D341Med (cell line): ENCODE data around the gene GRB10.
A peak's percentile ranks its signal among the peaks of the same experiment; 100 is the strongest.

Experiments
- DNase-seq: peaks from one replicate; pipeline ENCODE4 v3.0.0; 2012; ENCODE audit warnings: low spot score

GRB10 gene

DNA sequence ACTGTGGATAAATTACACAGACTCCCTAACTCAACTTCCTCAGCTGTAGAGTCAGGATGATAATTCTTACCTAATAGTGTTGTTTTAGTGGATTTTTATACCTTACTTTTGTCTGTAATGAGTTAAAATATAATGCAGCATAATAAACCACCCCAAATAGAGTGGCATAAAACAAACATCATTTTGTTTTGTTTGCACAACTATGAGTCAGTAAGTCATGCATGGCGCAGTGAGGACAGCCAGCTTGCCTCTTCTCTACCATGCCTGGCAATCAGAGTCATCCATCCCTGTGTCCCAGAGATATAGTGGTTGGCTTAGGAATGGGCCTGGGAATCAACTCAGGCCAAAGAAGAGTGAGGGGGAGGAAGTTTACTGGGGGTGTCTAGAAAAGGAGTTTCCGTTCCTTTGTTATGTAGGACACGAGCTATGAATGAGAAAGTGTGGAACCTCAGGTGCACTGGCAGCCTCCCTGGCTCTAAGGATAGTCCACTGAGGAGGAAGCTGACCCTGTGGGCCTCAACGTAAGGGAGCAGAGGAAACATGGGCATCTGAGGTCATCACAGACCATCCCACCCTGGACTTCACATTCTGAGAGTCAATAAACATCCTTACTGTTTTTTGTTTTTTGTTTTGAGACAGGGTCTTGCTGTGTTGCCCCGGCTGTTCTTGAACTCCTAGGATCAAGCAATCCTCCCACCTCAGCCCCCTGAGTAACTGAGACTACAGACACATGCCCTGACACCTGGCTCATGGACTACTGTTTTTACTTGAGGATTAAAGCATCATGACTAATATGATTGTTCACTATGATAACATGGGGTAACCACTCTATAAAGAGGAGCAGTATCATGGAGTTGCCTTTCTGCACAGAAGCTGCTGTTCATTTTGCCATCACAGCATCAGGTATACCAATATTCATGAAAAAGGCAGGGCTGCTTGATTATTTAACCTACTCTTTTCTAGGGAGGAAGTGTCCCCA, 21.0 kb upstream of the GRB10 start:
- no peak for DNase-seq

- no peak for DNase-seq
Observed at GRCh38 chr7:50801907-50802306, 19.2 kb upstream of the GRB10 start.

GRCh38 chr7:50799873-50800272, 17.2 kb upstream of the GRB10 start:
- no peak for DNase-seq

DNA sequence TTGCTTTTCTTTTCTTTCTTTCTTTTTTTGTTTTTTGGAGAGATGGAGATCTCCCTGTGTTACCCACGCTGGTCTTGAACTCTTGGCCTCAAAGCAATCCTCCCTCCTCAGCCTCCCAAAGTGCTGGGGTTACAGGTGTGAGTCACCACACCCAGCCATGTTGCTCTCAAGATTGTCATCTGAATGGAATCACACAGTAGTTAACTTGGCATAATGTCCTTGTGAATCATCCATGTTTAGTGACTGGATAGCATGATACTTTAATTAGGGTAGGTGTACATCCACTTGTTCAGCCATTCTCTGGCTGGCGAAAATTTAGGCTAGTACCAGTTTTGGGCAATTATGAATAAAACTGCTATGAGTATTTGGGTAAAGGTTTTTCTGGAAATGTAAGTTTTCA, 15.4 kb upstream of the GRB10 start:
- DNase-seq: no peak

- no peak for DNase-seq
Observed at GRCh38 chr7:50795831-50796230, 13.1 kb upstream of the GRB10 start.

GRCh38 chr7:50795253-50795652, 12.6 kb upstream of the GRB10 start:
- no peak for DNase-seq

DNA sequence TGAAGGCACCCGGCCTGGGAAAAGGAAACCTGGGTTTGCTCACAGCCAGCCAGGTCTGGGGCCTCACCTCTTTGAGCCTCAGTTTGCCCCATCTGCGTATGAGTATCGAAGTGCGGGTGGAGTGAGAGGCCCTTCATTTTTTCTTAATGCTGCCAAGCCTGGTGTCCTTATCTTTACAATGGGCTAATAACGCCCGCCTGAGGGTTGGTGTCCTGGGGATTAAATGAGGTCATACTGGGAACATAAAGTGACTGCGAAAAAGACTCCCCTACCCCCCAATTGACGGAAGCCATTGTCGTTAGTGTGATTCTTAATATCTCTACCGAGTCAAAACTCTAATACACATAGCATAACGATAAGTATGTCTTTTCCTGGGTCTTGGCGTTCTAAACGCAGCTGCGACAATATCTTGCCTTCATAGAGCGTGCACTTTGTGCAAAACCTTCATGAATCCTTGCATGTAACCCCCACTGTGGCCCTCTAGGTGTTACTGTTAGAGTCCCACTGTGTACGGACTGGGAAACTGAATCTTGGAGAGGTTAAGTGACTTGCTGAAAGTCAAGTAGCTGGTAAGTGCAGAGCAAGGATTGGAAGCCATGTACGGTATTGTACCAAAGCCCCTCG, 11.4 kb upstream of the GRB10 start:
- no peak for DNase-seq

- DNase-seq: peak; percentile 85
Observed at GRCh38 chr7:50793120-50793946, 10.6 kb upstream of the GRB10 start.

- DNase-seq: peak; percentile 45
Observed at GRCh38 chr7:50792342-50793119, 9.8 kb upstream of the GRB10 start.

- DNase-seq: no peak
Observed at GRCh38 chr7:50791938-50792341, 9.2 kb upstream of the GRB10 start.

DNA sequence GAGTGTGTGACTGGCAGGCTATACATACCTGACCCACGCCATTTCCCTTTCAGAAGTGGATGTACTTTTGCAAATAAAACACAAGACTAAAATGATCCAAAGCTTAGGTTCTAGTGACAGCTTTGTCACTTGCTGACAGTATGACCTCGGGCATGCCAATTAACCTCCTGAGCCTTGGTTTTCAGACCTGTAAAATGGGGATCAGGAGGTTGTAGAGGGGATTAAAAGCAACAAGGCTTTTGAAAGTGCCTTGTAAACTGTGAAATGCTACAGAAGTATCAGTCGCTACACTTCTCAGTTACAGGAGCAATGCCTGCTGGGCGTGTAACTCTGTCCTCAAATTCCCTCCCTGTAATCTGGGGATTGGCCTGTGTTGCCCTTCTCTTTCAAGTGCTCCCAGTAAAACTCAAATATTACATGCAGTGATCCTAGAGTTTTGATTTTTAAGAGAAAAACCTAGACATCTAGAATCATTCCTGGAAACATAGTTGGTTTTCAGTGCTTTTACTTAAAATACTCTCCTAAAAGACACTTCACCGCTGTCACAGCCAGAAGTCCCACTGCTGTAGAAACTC, 8.8 kb upstream of the GRB10 start:
- no peak for DNase-seq

DNA sequence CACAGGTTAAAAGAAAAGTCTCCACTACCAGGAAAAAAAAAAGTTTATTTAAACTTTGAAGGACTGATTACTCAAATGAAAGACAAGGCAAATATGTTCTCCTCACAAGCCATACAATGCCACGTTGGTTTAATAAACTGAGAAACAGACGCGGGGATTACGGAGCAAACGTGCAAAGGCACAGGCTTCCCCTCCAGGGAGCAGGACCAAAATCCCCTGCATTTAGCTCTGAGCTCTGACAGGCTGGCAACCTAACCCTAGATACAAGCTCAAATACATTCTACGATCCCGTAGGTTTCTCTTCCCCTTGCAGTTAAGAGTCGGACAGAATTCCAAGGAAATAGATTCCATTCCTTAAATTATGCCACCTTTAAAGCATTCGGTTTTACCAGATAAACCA, 7.7 kb upstream of the GRB10 start:
- peak; percentile 74 for DNase-seq

DNA sequence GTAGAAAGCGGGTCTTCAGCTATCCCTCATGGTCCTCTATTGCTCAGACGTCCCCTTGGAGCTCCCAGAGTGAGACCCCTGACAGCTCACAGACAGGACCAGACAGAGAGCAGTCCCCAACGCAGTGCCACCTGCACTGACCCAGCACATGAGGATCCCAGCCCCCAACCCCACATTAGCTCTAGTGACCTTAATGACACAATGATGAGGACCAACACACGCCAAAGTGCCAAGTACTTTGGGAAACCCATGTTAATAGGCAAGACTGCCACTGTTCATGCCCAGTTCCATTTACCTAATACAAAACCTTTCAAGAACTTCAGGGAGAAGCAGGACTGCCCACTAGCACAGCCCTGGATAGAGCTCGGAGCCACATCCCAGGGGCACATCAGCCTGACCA, 5.7 kb upstream of the GRB10 start:
- no peak for DNase-seq

GRCh38 chr7:50787825-50788224, 5.1 kb upstream of the GRB10 start:
- no peak for DNase-seq

- no peak for DNase-seq
Observed at GRCh38 chr7:50785346-50785745, 2.6 kb upstream of the GRB10 start.

GRCh38 chr7:50783801-50784507, 1.3 kb upstream of the GRB10 start:
- DNase-seq: no peak

DNA sequence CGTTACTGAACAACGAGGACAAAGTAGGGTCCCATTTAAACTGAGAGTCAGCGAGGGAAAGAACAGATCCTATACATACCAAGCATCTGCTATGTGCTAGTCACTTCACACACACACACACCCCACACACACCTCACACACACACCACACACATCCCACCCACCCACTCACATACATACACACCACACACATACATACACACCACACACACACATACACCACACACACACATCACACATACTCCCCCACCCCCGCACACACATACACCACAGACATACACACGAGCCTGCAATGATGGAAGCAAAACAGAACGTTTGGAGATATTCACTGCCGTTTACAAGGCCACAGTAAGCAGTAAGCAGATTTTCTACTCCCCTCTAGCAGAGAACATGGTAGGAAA, 607 bp upstream of the GRB10 start:
- no peak for DNase-seq

DNA sequence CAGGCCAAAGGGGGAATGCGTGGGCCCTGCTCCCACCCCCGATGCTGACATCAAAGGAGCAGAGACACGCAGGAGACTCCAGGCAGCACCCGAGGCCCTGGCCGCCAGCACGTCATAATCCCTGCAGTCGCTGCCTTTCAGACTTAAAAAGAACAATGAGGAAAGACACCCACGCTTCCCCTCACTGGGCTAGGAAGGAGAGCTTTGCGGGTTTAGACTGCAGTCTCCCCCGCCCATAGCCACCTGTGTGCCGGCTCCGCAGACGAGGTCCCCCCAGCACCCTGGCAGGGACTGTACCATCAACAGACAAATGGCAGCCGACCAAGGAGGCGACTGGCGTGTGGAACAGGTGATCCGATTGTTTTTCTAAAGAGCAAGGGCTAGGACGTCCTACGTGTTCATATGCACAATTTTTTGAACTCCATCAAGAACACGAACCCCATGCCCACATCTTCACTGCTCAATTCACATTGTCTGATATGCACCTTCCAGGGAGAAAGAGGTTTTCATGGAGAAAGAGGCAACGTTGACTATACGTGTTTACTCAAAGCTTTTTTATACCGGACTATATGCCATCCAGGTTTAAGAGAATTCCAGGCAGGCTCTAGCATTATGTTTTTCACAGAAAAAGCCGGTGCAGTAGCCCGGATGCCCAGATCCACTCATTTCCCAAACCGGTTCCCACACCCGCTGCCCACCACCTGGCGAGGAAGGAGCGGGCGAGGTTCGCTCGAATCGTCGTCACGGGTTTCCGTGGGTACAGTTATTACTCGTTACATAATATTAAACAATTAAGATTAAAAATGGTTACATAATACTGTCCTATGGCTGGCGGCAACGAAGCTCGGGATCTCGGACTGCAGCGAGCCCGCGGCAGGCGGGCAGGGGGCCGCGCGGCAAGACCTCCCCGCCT, 1.1 kb downstream of the GRB10 start:
- DNase-seq: peak; percentile 71

DNA sequence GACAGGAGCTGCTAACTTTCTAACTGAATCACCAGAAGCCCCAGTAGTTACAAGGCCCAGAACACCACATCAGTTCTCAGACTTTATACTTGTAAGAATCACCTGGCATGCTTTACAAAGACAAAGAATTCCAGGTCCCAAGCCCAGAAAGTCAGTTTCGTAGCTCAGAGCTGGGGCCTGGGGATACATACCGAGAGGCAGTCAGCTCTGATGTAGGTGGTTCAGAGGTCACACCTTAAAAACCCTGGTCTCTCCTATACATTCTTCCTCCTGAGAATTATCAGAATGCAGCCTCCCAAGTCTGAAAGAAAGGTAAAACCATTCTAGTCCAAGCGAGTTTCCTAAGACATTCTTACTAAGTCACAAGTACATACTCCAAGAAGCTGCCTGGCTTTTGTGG, 2.3 kb downstream of the GRB10 start:
- no peak for DNase-seq

- DNase-seq: no peak
Observed at GRCh38 chr7:50779427-50779826, 3.3 kb downstream of the GRB10 start.
